IPS-15b (cell line): ENCODE data around the gene GART.
"Not testable (repeated sequence)": the region's sequence is repeated elsewhere in the genome, so short reads cannot be mapped to it uniquely, and the experiment has no call there.

Source experiments
- H3K27me3 ChIP-seq: one replicate; pipeline ENCODE4 v1.6.1; 2013; ENCODE audit warnings: low read length; ENCODE audit not compliant: control insufficient read depth, insufficient read depth
- H3K36me3 ChIP-seq: one replicate; pipeline ENCODE4 v1.6.1; 2013; ENCODE audit warnings: low read length; ENCODE audit not compliant: control insufficient read depth, insufficient read depth
- H3K4me1 ChIP-seq: one replicate; pipeline ENCODE4 v1.6.1; 2013; ENCODE audit warnings: mild to moderate bottlenecking, low read length; ENCODE audit not compliant: control insufficient read depth, insufficient read depth
- H3K4me3 ChIP-seq: one replicate; pipeline ENCODE4 v1.5.1; 2013; ENCODE audit warnings: low read depth, low read length
- H3K9ac ChIP-seq: one replicate; pipeline ENCODE4 v1.6.1; 2013; ENCODE audit warnings: low read depth, mild to moderate bottlenecking, low read length
- H3K9me3 ChIP-seq: one replicate; pipeline ENCODE4 v1.6.1; 2013; ENCODE audit warnings: mild to moderate bottlenecking, low read length; ENCODE audit not compliant: control insufficient read depth, insufficient read depth

GART gene

DNA sequence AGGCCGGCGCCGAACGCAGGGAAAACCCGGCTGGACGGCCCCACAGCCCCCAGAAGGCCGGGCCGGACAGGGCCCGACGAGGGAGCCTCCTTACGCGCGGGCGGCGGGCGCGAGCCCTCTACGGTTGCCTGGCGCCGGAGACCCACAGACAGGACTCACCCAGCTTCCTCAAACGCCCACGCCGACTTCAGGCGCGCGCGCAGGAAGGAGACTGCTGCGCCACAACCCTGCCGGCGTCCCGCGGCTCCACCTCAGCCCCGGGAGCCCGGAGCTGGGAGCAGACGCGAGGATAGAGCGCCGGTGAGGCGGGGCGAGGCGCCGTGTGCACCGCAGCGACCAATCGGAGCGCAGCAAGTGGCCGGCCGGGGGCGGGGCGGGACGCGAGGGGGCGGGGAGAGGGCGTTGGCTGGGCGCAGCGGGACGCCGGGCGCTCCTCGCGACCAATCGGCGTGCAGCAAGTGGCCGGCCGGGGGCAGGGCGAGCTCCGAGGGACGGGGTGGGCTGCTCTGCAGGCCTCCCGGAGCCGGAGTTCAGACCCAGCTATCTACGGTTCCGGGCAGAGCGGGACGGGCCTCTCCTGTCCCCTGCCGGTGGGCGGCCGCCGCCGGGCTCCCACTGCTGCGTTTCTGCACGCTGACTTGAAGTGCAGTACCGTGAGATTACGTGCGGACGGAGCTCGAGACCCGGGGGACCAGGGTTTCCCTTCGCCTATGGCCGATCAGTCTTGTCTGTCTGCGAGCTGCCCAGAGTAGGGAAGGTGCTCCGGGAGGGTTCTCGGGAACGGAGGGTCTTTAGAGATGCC is 62.0 kb downstream of the GART start, which contains the start of gene TMEM50B:
Gene TMEM50B, minus strand, starts transcription at position 296 of the 802 bp plus-strand sequence. CDS start 11,089 bp downstream, outside the sequence.
- peaks cover 2% of the 10 kb centered on the region for H3K27me3 ChIP-seq
- H3K36me3 ChIP-seq = no peaks in the 10 kb centered on the region
- peaks cover 4% of the 10 kb centered on the region for H3K4me1 ChIP-seq
- H3K9me3 ChIP-seq = no peaks in the 10 kb centered on the region
- peak within 1 kb of the TSS; percentile 68 for H3K9ac ChIP-seq
- peak within 1 kb of the TSS; percentile 92 for H3K4me3 ChIP-seq

GRCh38 chr21:33478935-33479678 is 62.8 kb downstream of the GART start:
- Histone ChIP-seq H3K27me3 (peaks cover 2% of the 10 kb centered on the region), H3K36me3 (no peaks in the 10 kb centered on the region), H3K9ac (peak overlapping the region; percentile 42), H3K4me1 (peaks cover 4% of the 10 kb centered on the region), H3K4me3 (peak overlapping the region; percentile 50), H3K9me3 (no peaks in the 10 kb centered on the region)

- peaks cover 4% of the 10 kb centered on the region for H3K4me1 ChIP-seq
- H3K4me3 ChIP-seq = peak overlapping the region; percentile 50
- no peak overlapping the region for H3K9ac ChIP-seq
- no peaks in the 10 kb centered on the region for H3K36me3 ChIP-seq
- H3K27me3 ChIP-seq = peaks cover 2% of the 10 kb centered on the region
- H3K9me3 ChIP-seq = no peaks in the 10 kb centered on the region
Measured at GRCh38 chr21:33478182-33478581, 63.7 kb downstream of the GART start.

DNA sequence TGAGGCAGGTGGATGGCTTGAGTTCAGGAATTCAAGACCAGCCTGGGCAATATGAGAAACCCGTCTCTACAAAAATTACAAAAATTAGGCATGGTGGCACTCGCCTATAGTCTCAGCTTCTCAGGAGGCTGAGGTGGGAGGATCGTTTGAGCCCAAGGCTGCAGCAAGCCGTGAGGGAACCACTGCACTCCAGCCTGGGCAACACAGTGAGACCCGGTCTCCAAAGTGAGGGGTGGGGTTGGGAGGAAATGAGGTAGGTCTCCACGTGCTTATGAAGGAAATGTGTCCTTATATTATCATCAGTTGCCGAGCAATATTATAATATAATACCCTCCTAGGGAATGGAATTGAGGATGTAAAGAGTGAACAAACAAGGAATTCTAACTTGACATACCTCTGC is 64.9 kb downstream of the GART start:
- Histone ChIP-seq H3K4me1 (peaks cover 4% of the 10 kb centered on the region), H3K36me3 (no peaks in the 10 kb centered on the region), H3K4me3 (no peak overlapping the region), H3K9me3 (no peaks in the 10 kb centered on the region), H3K9ac (no peak overlapping the region), H3K27me3 (peaks cover 2% of the 10 kb centered on the region)

GRCh38 chr21:33473344-33473743 is 68.6 kb downstream of the GART start:
- H3K9ac ChIP-seq = no peak overlapping the region
- H3K4me3 ChIP-seq = no peak overlapping the region
- H3K9me3 ChIP-seq = no peaks in the 10 kb centered on the region
- H3K4me1 ChIP-seq = no peaks in the 10 kb centered on the region
- H3K36me3 ChIP-seq = no peaks in the 10 kb centered on the region
- H3K27me3 ChIP-seq = no peaks in the 10 kb centered on the region

GRCh38 chr21:33470701-33471100 is 71.2 kb downstream of the GART start:
- H3K9ac ChIP-seq = no peak overlapping the region
- H3K9me3 ChIP-seq = no peaks in the 10 kb centered on the region
- no peaks in the 10 kb centered on the region for H3K4me1 ChIP-seq
- H3K36me3 ChIP-seq = no peaks in the 10 kb centered on the region
- no peak overlapping the region for H3K4me3 ChIP-seq
- no peaks in the 10 kb centered on the region for H3K27me3 ChIP-seq

- not testable (repeated sequence) for H3K9ac ChIP-seq, H3K36me3 ChIP-seq, H3K4me3 ChIP-seq, H3K27me3 ChIP-seq, H3K4me1 ChIP-seq, H3K9me3 ChIP-seq
Measured at GRCh38 chr21:33469183-33469582, 72.7 kb downstream of the GART start.

DNA sequence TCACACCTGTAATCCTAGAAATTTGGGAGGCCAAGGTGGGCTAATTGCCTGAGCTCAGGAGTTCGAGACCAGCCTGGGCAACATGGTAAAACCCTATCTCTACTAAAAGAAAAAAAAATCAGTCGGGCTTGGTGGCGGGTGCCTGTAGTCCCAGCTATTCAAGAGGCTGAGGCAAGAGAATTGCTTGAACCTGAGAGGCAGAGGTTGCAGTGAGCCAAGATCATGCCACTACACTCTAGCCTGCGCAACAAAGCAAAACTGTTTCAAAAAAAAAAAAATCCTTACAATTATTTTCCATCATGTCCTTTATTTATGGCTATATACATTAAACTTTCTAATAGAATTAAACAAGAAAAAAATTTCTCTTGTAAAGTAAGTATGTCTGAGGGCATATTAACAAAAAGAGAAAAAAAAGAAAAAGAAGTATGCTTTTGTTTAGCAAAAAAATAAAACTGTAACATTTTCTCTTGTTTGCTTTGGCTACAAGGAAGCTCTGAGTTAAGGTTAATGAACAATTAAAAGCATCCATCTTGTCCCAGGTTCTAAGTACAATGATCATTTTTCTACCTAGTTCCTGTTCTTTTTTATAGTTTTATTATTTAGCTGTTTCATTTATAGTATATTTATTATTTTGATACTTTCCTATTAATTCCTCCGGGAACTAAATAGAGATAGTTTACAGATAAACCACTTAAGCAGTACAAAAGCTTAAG is 80.2 kb downstream of the GART start:
- H3K4me3 ChIP-seq = no peak overlapping the region
- no peaks in the 10 kb centered on the region for H3K9me3 ChIP-seq
- H3K4me1 ChIP-seq = no peaks in the 10 kb centered on the region
- H3K9ac ChIP-seq = no peak overlapping the region
- no peaks in the 10 kb centered on the region for H3K36me3 ChIP-seq
- H3K27me3 ChIP-seq = no peaks in the 10 kb centered on the region

- H3K27me3 ChIP-seq = no peaks in the 10 kb centered on the region
- no peaks in the 10 kb centered on the region for H3K36me3 ChIP-seq
- no peaks in the 10 kb centered on the region for H3K4me1 ChIP-seq
- no peak overlapping the region for H3K9ac ChIP-seq
- no peak overlapping the region for H3K4me3 ChIP-seq
- no peaks in the 10 kb centered on the region for H3K9me3 ChIP-seq
Measured at GRCh38 chr21:33458861-33459260, 83.1 kb downstream of the GART start.

DNA sequence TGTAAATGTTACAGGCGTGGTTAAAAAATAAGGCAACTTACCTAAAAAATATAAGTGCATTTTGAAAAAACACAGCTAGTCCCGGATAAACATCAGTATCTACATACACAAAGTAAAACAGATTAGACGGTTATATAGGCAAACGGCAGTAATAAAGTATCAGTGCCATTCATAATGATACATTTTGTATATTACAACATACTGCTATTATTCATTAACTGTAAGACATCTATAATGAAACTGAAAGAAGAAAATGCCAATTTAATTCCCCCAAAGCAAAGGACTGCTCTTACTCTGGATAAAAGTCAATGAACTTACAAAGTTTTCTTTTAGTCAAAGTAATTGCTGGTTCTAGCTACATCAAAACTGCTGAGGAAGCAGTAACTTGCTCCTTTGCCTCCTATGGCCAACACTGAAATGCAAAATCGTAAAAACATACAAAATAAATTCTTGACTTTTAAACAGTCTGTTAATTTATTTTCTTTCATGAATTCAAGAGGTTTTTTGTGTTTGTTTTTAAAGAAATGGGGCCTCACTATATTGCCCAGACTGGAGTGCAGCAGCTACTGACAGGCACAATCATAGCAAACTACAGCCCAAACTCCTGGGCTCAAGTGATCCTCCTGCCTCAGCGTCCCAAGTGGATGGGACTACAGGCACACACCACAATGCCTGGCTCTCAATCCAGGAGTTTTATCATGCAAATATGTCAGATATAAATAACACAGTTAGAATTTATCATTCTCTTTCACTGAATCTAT is 86.1 kb downstream of the GART start:
- Histone ChIP-seq H3K4me3 (no peak overlapping the region), H3K9me3 (no peaks in the 10 kb centered on the region), H3K27me3 (no peaks in the 10 kb centered on the region), H3K36me3 (no peaks in the 10 kb centered on the region), H3K4me1 (no peaks in the 10 kb centered on the region), H3K9ac (no peak overlapping the region)
